HepG2 (cell line): ENCODE data around the gene CSNK1G1. TPM values are rescaled to one million over a fixed set of nuclear protein-coding genes. Genes with fewer than 3 reads are reported as not detected.
A peak's percentile ranks its signal among the peaks of the same experiment; 100 is the strongest.

Source experiments
- ATAC-seq: fragments of 200-7000 bp; cut with Tn5 transposase; 3 replicates; pipeline ENCODE4 v1.9.1; 2020; ENCODE audit warnings: mild to moderate bottlenecking, moderate library complexity
- BruUV-seq: library from RNA; stranded (reverse); fragments of 400-500 nt; replicated peaks from 2 replicates; lab custom pipeline; 2021; lab: Mats Ljungman, UMichigan
- CTCF ChIA-PET: fragments of 300-600 bp; formaldehyde crosslinking; extraction: SDS; loops from one replicate; lab custom pipeline; 2021; ENCODE audit warnings: low total read pairs, inconsistent platforms, low intra/inter-chr PET ratio; lab: Yijun Ruan, JAX
- POLR2A ChIA-PET: fragments of 350-600 bp; sonication (Branson Sonifier 250); formaldehyde crosslinking; loops from one replicate; lab custom pipeline; 2020; ENCODE audit warnings: antibody characterized with exemption, inconsistent platforms; lab: Yijun Ruan, JAX
- DNase-seq: peaks from one replicate; pipeline ENCODE4 v3.0.0-alpha.2; 2015; ENCODE audit warnings: low spot score
- FAIRE-seq: peaks from 3 replicates; lab custom pipeline; 2011; peaks lifted over from hg19 to GRCh38; lab: Jason Lieb, UNC
- H2AFZ ChIP-seq: one replicate; pipeline ENCODE4 v1.6.1; 2011; ENCODE audit warnings: low read length, inconsistent platforms
- H3K27ac ChIP-seq: fragments of 300-600 bp; 3 replicates; pipeline ENCODE4 v1.8.0; 2011; ENCODE audit warnings: mixed run types, mild to moderate bottlenecking, mixed read lengths, low read length, inconsistent platforms; ENCODE audit not compliant: insufficient read depth; ENCODE audit errors: extremely low read length
- H3K27me3 ChIP-seq, 2 experiments: fragments of 200-600 bp in 1 of 2; 2 replicates in 1 of 2; 3 replicates in 1 of 2; pipeline versions ENCODE4 v1.6.0 to v1.8.0; 2011; ENCODE audit warnings: low read length in 2 of 2, mild to moderate bottlenecking in 2 of 2, moderate library complexity in 2 of 2, inconsistent platforms in 1 of 2; ENCODE audit not compliant: insufficient read depth in 2 of 2, control insufficient read depth in 1 of 2
- H3K36me3 ChIP-seq, 2 experiments: fragments of 200-600 bp in 1 of 2; replicated peaks in 1 of 2; 2 replicates in 1 of 2; 3 replicates in 1 of 2; pipeline versions ENCODE4 v1.5.1 to v1.8.0; 2011; ENCODE audit warnings: low read length in 2 of 2, inconsistent platforms in 1 of 2; ENCODE audit not compliant: insufficient read depth in 2 of 2, control insufficient read depth in 1 of 2
- H3K4me1 ChIP-seq: 2 replicates; pipeline ENCODE4 v1.5.1; 2012; ENCODE audit warnings: low read length, inconsistent platforms; ENCODE audit not compliant: insufficient read depth
- H3K4me2 ChIP-seq: 2 replicates; pipeline ENCODE4 v1.6.0; 2011; ENCODE audit warnings: low read depth, low read length, inconsistent platforms
- H3K4me3 ChIP-seq, 3 experiments: fragments of 200-600 bp in 1 of 3; sonication (generic), shearing (Covaris generic) in 1 of 3; replicated peaks in 1 of 3; 2 replicates each; pipeline ENCODE4 v1.5.1; 2011 to 2016; ENCODE audit warnings: low read length in 3 of 3, inconsistent platforms in 2 of 3, low read depth in 2 of 3, mild to moderate bottlenecking in 2 of 3, control low read depth in 1 of 3, mixed read lengths in 1 of 3; ENCODE audit not compliant: insufficient read depth in 1 of 3
- H3K79me2 ChIP-seq: one replicate; pipeline ENCODE4 v1.6.1; 2011; ENCODE audit warnings: low read length, inconsistent platforms; ENCODE audit not compliant: insufficient read depth
- H3K9ac ChIP-seq: 2 replicates; pipeline ENCODE4 v1.6.0; 2011; ENCODE audit warnings: mild to moderate bottlenecking, low read depth, low read length, inconsistent platforms; ENCODE audit not compliant: insufficient read depth
- H3K9me3 ChIP-seq: 2 replicates; pipeline ENCODE4 v1.5.1; 2012; ENCODE audit warnings: mild to moderate bottlenecking, low read length
- H4K20me1 ChIP-seq: 2 replicates; pipeline ENCODE4 v1.6.0; 2011; ENCODE audit warnings: inconsistent platforms, mild to moderate bottlenecking, low read length, moderate library complexity; ENCODE audit not compliant: insufficient read depth
- AGO2 ChIP-seq: fragments of 200-400 bp; formaldehyde crosslinking; optimal IDR thresholded peaks from 2 replicates; pipeline ENCODE3; 2017; ENCODE audit warnings: mild to moderate bottlenecking, low read depth, low read length, moderate library complexity
- POLR2G ChIP-seq: fragments of 200-400 bp; formaldehyde crosslinking; IDR thresholded peaks from 2 replicates; pipeline ENCODE4 v1.6.1; 2018; ENCODE audit warnings: mild to moderate bottlenecking, low read depth, low read length, moderate library complexity
- PRMT3 ChIP-seq: sonication (generic); formaldehyde crosslinking; IDR thresholded peaks from 2 replicates; pipeline ENCODE4 v1.8.1; 2022; ENCODE audit warnings: low read depth, mild to moderate bottlenecking, moderate library complexity, missing genetic modification reagents, borderline replicate concordance
- ZNF883 ChIP-seq: sonication (generic); formaldehyde crosslinking; IDR thresholded peaks from 2 replicates; pipeline ENCODE4 v1.5.1; 2020; ENCODE audit warnings: mild to moderate bottlenecking, missing genetic modification reagents; ENCODE audit errors: not compliant biosample characterization
- WGBS: methylation state at CpG from one replicate; pipeline ENCODE4 v1.1.6; 2017; ENCODE audit warnings: low lambda C conversion rate; 5-methylcytosine and 5-hydroxymethylcytosine counted together
- in situ Hi-C: cut with HindIII; loops from 2 replicates; pipeline ENCODE4 v1.10.0; 2017; ENCODE audit warnings: low pct_unique_long_range_greater_than_20kb; ENCODE audit not compliant: extremely low pct_ligation_motif_present
- intact Hi-C: fragments of 100-400 bp; cut with micrococcal nuclease; formaldehyde crosslinking; loops from one replicate; pipeline ENCODE4 v1.10.0; 2022; ENCODE audit not compliant: unreplicated experiment
- polyA plus RNA-seq, 8 experiments: library from polyadenylated mRNA; depleted of rRNA in 3 of 8; stranded (reverse) in 7 of 8; unstranded in 1 of 8; fragments of >200 nt; fragmentation: Illumina TruSeq in 4 of 8; extraction: Trizol in 4 of 8; gene quantifications; 2 replicates each; pipeline versions ENCODE4 v1.2.1 to v1.2.3, GENCODE V29; 2011 to 2016; ENCODE audit warnings: low read depth in 4 of 8, missing spikeins in 1 of 8, mixed read lengths in 1 of 8; ENCODE audit not compliant: insufficient read depth in 1 of 8
- total RNA-seq, 5 experiments: library from RNA; depleted of rRNA; stranded (reverse); fragments of >200 nt; fragmentation: Illumina TruSeq; extraction: Trizol; gene quantifications; 2 replicates each; pipeline ENCODE4 v1.2.3, GENCODE V29; 2016; ENCODE audit warnings: low read depth in 1 of 5

The CSNK1G1 gene
- total and polyA plus RNA-seq, 2 of the 13 experiments (the other 11 are each of a cell fraction or from before 2014, with no cell fraction given): 8.5 to 12.6 TPM

GRCh38 chr15:64146041-64146440 lies 209.9 kb downstream of the CSNK1G1 start:
- H3K4me1 ChIP-seq: peaks cover 70% of the 10 kb centered on the region
- H3K4me2 ChIP-seq: no peak overlapping the region
- no peak overlapping the region for H3K4me3 ChIP-seq
- H4K20me1 ChIP-seq: no peaks in the 10 kb centered on the region
- DNase-seq (no peak), FAIRE-seq (no peak), ATAC-seq (no peak)
- no TSS peak for BruUV-seq
- intact Hi-C loops: no loop called here
- no peaks in the 10 kb centered on the region for H3K79me2 ChIP-seq
- peak overlapping the region; percentile 70 for H3K27ac ChIP-seq
- no peaks in the 10 kb centered on the region for H3K9me3 ChIP-seq
- no peak for TF ChIP-seq PRMT3 (CRISPR knock-in tag)
- TF ChIP-seq POLR2G: peak; percentile 46
- CTCF ChIA-PET: no interaction called here
- H3K36me3 ChIP-seq: peaks cover 14 to 20% of the 10 kb centered on the region in 2 experiments; a peak in 4 of 5 replicates
- H2AFZ ChIP-seq: no peak overlapping the region
- H3K27me3 ChIP-seq: no peaks in the 10 kb centered on the region
- WGBS: 100% methylated on average over 1 of the region's 6 CpGs
- in situ Hi-C loops: no loop called here
- POLR2A ChIA-PET: interaction anchor here (2.1 kb wide), 1 partner anchor 53 kb away, joined by 13 read pairs; the partner anchor contains the start of gene CIAO2A
- no peak overlapping the region for H3K9ac ChIP-seq

DNA sequence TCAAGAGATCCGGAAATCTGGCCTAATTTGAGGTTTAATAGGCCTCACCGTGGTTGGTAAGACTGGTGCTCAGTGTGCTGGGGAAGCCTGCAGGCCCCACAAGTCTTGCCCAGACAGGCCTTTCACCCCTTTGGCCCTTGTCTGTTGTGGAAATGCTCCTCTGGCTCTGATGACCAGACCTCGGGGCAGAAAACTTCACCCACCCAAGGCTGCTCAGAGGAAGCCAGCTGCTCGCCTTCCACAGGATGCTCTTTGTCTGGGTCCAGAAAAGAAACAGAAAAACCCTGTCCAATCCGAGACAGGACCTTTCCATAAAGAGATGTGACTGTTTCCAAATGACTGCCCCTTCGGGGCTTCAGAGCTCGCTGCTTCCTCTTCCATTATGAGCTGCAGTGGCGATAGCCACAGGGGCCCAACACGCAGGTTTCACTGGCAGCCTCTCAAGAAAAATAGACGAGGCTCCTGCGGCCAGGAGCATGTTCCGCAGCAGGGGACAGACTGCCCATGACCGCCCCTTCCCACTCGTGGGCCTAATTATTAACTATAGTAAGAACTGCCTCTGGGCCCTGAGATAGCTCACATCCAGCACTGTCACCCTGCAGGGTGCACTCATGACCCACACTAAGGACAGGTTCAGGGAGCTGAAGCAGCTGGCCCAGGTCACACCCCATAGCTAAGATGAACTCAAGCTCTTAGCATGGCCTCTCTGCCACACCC lies 211.2 kb downstream of the CSNK1G1 start:
- Histone ChIP-seq H3K4me2 (no peak overlapping the region), H3K4me3 (no peak overlapping the region), H3K27ac (no peak overlapping the region), H3K27me3 (no peaks in the 10 kb centered on the region), H3K9ac (no peak overlapping the region), H3K79me2 (no peaks in the 10 kb centered on the region), H3K9me3 (no peaks in the 10 kb centered on the region), H3K36me3 (peaks cover 14 to 20% of the 10 kb centered on the region in 2 experiments; a peak in 4 of 5 replicates), H3K4me1 (peaks cover 57% of the 10 kb centered on the region), H4K20me1 (no peaks in the 10 kb centered on the region), H2AFZ (no peak overlapping the region)
- ATAC-seq (no peak), DNase-seq (no peak), FAIRE-seq (no peak)
- in situ Hi-C loops (no loop called here), intact Hi-C loops (no loop called here)
- WGBS: 89% methylated on average over 10 of the region's 14 CpGs
- POLR2A ChIA-PET: interaction anchor here (1.0 kb wide), 1 partner anchor 33 kb away, joined by 3 read pairs; no protein-coding TSS in a partner anchor
- CTCF ChIA-PET: no interaction called here
- BruUV-seq: no TSS peak
- TF ChIP-seq AGO2: peak; percentile 12
- TF ChIP-seq ZNF883 (CRISPR knock-in tag): no peak
